GM18870 (cell line): ENCODE data around the gene RAP2A.

Experiments used
- ATAC-seq: cut with Tn5 transposase; IDR thresholded peaks from one replicate; pipeline ENCODE4 v1.9.1; 2021; ENCODE audit warnings: moderate library complexity; ENCODE audit not compliant: unreplicated experiment

The RAP2A gene

GRCh38 chr13:97492684-97493371 is 58.9 kb downstream of the RAP2A start:
- ATAC-seq: no peak

- no peak for ATAC-seq
These were observed 59.5 kb downstream of the RAP2A start for GRCh38 chr13:97493456-97493855.

GRCh38 chr13:97495678-97496077 is 61.7 kb downstream of the RAP2A start:
- no peak for ATAC-seq

- no peak for ATAC-seq
These were observed 62.5 kb downstream of the RAP2A start for GRCh38 chr13:97496511-97496910.

- ATAC-seq: no peak
These were observed 63.4 kb downstream of the RAP2A start for GRCh38 chr13:97497400-97497799.

GRCh38 chr13:97498419-97498818 is 64.5 kb downstream of the RAP2A start:
- ATAC-seq: no peak

- ATAC-seq: no peak
These were observed 65.2 kb downstream of the RAP2A start for GRCh38 chr13:97499181-97499580.

- no peak for ATAC-seq
These were observed 68.2 kb downstream of the RAP2A start for GRCh38 chr13:97502181-97502580.

GRCh38 chr13:97502706-97503105 is 68.7 kb downstream of the RAP2A start:
- ATAC-seq: no peak

- ATAC-seq: peak; percentile 75
These were observed 71.0 kb downstream of the RAP2A start for GRCh38 chr13:97505017-97505416.

GRCh38 chr13:97506511-97506910 is 72.5 kb downstream of the RAP2A start:
- ATAC-seq: no peak

GRCh38 chr13:97512732-97513131 is 78.8 kb downstream of the RAP2A start:
- ATAC-seq: no peak

GRCh38 chr13:97515643-97516042 is 81.7 kb downstream of the RAP2A start:
- no peak for ATAC-seq

GRCh38 chr13:97517967-97518366 is 84.0 kb downstream of the RAP2A start:
- ATAC-seq: no peak
